ENCODE data around the gene CYLD.

CYLD gene

DNA sequence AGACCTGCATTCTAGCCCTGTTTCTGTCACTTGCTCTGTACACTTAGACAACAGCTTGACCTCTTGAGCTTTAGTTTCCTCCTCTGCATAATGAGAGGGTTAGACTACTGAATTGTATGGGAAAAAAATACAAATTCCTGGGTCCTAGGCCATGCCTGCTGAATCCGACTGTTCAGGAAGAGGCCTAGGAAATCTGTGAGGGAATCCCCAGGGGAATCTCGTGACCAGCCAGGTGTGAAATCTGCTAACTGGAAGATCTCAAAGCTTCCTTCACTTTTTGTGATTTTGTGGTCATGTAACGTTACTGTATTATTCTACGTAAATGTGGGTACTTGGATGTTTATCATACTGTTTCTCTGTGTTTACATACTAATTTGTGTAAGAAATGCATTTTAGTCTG is 58.2 kb downstream of the CYLD start:
- no peaks in the 10 kb centered on the region for H3K36me3 ChIP-seq (replicated peaks; ENCODE audit: low read depth, low read length)
- H2AFZ ChIP-seq (ENCODE audit: low read depth, low read length): no peak overlapping the region
- no peaks in the 10 kb centered on the region; the same call in 1 of the 2 replicates for H3K4me1 ChIP-seq (ENCODE audit: low read length)
- H3K27ac ChIP-seq (ENCODE audit: low read length): no peak overlapping the region
- no peak overlapping the region for H3K9ac ChIP-seq (ENCODE audit: low read length)
- TF ChIP-seq EZH2phosphoT487 (IDR thresholded peaks at IDR 0.05; ENCODE audit: low read depth): no peak
- TF ChIP-seq, protein P1, sequence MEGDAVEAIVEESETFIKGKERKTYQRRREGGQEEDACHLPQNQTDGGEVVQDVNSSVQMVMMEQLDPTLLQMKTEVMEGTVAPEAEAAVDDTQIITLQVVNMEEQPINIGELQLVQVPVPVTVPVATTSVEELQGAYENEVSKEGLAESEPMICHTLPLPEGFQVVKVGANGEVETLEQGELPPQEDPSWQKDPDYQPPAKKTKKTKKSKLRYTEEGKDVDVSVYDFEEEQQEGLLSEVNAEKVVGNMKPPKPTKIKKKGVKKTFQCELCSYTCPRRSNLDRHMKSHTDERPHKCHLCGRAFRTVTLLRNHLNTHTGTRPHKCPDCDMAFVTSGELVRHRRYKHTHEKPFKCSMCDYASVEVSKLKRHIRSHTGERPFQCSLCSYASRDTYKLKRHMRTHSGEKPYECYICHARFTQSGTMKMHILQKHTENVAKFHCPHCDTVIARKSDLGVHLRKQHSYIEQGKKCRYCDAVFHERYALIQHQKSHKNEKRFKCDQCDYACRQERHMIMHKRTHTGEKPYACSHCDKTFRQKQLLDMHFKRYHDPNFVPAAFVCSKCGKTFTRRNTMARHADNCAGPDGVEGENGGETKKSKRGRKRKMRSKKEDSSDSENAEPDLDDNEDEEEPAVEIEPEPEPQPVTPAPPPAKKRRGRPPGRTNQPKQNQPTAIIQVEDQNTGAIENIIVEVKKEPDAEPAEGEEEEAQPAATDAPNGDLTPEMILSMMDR (IDR thresholded peaks at IDR 0.05; ENCODE audit: low read depth, low read length): no peak
- no peaks in the 10 kb centered on the region for H3K9me3 ChIP-seq (ENCODE audit: insufficient read depth, low read length)
- H3K79me2 ChIP-seq (ENCODE audit: low read length): no peaks in the 10 kb centered on the region
- no peaks in the 10 kb centered on the region for H4K20me1 ChIP-seq (ENCODE audit: insufficient read depth, low read length)
- H3K4me2 ChIP-seq (ENCODE audit: low read length): no peak overlapping the region
- H3K4me3 ChIP-seq (ENCODE audit: low read length): no peak overlapping the region
- H3K27me3 ChIP-seq (ENCODE audit: low read depth, low read length): no peaks in the 10 kb centered on the region

DNA sequence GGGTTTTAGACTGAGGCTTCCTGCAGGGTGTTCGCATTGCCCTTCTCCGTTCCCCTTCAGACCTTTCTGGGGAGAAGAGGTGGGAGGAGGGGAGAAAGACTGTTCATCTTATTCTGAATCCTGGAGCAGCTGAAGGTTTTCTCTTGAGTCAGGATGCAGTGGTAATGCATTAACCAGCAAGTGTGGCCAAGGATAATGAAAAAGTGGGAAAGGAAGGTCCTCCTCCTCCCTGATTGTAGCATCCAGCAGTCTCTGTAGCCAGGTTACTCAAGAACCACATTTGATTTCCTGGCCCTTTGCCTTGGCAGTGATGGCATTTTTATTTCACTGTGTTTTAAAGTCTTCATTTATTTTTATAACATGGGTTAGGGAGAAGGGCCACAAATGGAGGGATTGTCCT is 59.1 kb downstream of the CYLD start:
- Histone ChIP-seq H4K20me1 (ENCODE audit: insufficient read depth, low read length) (no peaks in the 10 kb centered on the region), H3K79me2 (ENCODE audit: low read length) (no peaks in the 10 kb centered on the region), H2AFZ (ENCODE audit: low read depth, low read length) (no peak overlapping the region), H3K4me1 (ENCODE audit: low read length) (peaks cover 4% of the 10 kb centered on the region; the same call in 1 of the 2 replicates), H3K27me3 (ENCODE audit: low read depth, low read length) (no peaks in the 10 kb centered on the region), H3K4me2 (ENCODE audit: low read length) (no peak overlapping the region), H3K4me3 (ENCODE audit: low read length) (no peak overlapping the region), H3K9ac (ENCODE audit: low read length) (no peak overlapping the region), H3K9me3 (ENCODE audit: insufficient read depth, low read length) (no peaks in the 10 kb centered on the region), H3K36me3 (replicated peaks; ENCODE audit: low read depth, low read length) (no peaks in the 10 kb centered on the region), H3K27ac (ENCODE audit: low read length) (no peak overlapping the region)
- TF ChIP-seq EZH2phosphoT487 (IDR thresholded peaks at IDR 0.05; ENCODE audit: low read depth): no peak
- TF ChIP-seq, protein P1 (IDR thresholded peaks at IDR 0.05; ENCODE audit: low read depth, low read length): no peak

DNA sequence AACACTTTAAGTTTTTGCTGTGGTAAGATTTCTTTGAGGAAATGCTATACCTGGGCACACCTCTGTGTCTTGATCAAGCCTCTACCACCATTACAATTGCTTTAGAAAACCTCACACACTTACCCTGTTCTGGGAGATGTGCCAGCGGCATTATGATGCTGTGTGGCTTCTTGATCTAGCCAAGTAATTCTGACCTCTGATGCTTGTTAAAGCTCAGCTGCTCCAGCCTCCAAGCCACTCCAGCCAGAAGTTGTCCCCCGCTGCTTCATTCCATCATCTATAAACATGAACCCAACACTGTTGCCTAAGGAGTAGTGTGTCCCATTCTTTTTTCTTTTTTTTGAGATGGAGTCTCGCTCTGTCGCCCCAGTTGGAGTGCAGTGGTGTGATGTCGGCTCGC is 60.1 kb downstream of the CYLD start:
- no peaks in the 10 kb centered on the region for H4K20me1 ChIP-seq (ENCODE audit: insufficient read depth, low read length)
- H3K36me3 ChIP-seq (replicated peaks; ENCODE audit: low read depth, low read length): no peaks in the 10 kb centered on the region
- H3K4me2 ChIP-seq (ENCODE audit: low read length): no peak overlapping the region
- no peaks in the 10 kb centered on the region for H3K79me2 ChIP-seq (ENCODE audit: low read length)
- H3K27ac ChIP-seq (ENCODE audit: low read length): no peak overlapping the region
- peaks cover 9% of the 10 kb centered on the region; the same call in 1 of the 2 replicates for H3K4me1 ChIP-seq (ENCODE audit: low read length)
- H3K27me3 ChIP-seq (ENCODE audit: low read depth, low read length): peaks cover 3% of the 10 kb centered on the region; the same call in 1 of the 2 replicates
- H3K9me3 ChIP-seq (ENCODE audit: insufficient read depth, low read length): no peaks in the 10 kb centered on the region
- no peak overlapping the region for H3K4me3 ChIP-seq (ENCODE audit: low read length)
- TF ChIP-seq EZH2phosphoT487 (IDR thresholded peaks at IDR 0.05; ENCODE audit: low read depth): no peak
- TF ChIP-seq, protein P1 (IDR thresholded peaks at IDR 0.05; ENCODE audit: low read depth, low read length): no peak
- no peak overlapping the region for H2AFZ ChIP-seq (ENCODE audit: low read depth, low read length)
- H3K9ac ChIP-seq (ENCODE audit: low read length): no peak overlapping the region

DNA sequence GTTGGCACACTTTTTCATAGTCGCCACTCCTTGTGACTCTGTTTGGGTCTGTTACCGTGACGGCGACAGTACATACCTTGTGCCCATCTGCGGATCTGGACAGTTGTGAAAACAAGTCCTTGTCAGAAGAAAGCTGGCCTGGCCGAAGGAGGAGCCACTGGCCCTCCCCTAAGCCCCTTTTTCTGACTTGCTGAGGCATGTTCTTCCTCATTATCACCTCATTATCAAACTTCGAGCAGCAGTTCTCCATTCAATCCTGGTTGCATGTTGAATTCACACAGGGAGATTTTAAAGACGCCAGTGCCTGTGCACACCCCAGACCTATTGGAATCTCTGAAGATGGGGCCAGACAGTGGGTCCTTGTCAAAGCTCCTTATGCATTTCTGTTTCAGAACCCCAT is 61.1 kb downstream of the CYLD start:
- Histone ChIP-seq H3K36me3 (replicated peaks; ENCODE audit: low read depth, low read length) (no peaks in the 10 kb centered on the region), H3K27me3 (ENCODE audit: low read depth, low read length) (peaks cover 12% of the 10 kb centered on the region; the same call in 1 of the 2 replicates), H4K20me1 (ENCODE audit: insufficient read depth, low read length) (no peaks in the 10 kb centered on the region), H3K4me2 (ENCODE audit: low read length) (no peak overlapping the region), H3K9me3 (ENCODE audit: insufficient read depth, low read length) (no peaks in the 10 kb centered on the region), H3K4me1 (ENCODE audit: low read length) (peaks cover 9% of the 10 kb centered on the region; the same call in 1 of the 2 replicates), H3K9ac (ENCODE audit: low read length) (no peak overlapping the region), H2AFZ (ENCODE audit: low read depth, low read length) (no peak overlapping the region), H3K4me3 (ENCODE audit: low read length) (no peak overlapping the region), H3K79me2 (ENCODE audit: low read length) (no peaks in the 10 kb centered on the region), H3K27ac (ENCODE audit: low read length) (no peak overlapping the region)
- TF ChIP-seq EZH2phosphoT487 (IDR thresholded peaks at IDR 0.05; ENCODE audit: low read depth): no peak
- TF ChIP-seq, protein P1 (IDR thresholded peaks at IDR 0.05; ENCODE audit: low read depth, low read length): no peak

Data from OCI-LY3 (cell line).